ENCODE measurements around the gene CAPN5. TPM values are rescaled to one million over a fixed set of nuclear protein-coding genes. Genes with fewer than 3 reads are reported as not detected.

CAPN5 gene
- total RNA-seq, 1 donor from 2014 or later: 7.8 TPM

DNA sequence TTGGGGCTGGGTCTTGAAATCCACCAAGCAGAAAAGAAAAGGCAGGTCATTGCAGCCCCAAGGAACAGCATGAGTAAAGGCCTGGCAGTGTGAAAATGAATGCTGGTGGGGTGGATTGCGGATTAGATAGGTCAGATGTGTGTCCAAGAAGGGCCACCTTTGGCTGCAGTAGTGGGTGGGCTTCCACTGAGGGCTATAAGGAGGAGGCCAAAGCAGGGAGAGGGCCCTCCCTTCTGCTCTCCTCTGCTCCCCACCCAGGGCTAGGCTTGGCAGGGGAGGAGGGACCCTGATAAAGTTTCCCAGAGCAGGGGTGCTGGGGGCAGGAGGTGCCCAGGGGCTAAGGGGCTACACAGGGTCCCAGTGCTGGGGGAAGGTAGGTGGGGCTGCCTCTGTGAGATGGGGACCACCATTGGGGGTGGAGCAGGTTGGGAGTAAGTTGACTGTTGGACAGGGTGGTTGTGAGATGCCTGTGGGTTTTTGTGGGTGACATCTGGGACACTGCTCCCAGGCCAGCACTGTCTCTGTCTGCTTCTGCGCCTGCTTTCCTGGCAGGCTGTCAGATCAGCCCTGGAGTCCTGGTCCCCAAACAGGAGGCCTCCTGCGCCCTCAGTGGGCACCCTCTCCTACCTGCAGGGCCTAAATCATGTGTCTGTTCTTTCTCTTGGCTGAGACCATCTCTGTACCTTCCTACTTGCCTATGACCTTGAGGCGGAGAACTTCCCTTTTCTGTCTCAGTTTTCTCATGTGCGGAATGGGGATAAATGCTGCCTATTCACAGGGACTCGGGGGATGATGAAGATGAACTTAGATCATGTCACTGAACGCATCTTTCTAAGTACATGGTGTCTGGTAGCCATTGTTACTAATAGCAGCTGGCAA lies 1.9 kb downstream of the CAPN5 start:
- Histone ChIP-seq H3K36me3 (ENCODE audit: control insufficient read depth, insufficient read depth, low read length) (no peaks in the 10 kb centered on the region), H3K27me3 (ENCODE audit: control insufficient read depth, insufficient read depth, low read length) (no peaks in the 10 kb centered on the region), H3K4me3 (ENCODE audit: low read depth, low read length) (no peak overlapping the region)
- DNase-seq (ENCODE audit: low read depth): no peak
- TF ChIP-seq, protein P1, sequence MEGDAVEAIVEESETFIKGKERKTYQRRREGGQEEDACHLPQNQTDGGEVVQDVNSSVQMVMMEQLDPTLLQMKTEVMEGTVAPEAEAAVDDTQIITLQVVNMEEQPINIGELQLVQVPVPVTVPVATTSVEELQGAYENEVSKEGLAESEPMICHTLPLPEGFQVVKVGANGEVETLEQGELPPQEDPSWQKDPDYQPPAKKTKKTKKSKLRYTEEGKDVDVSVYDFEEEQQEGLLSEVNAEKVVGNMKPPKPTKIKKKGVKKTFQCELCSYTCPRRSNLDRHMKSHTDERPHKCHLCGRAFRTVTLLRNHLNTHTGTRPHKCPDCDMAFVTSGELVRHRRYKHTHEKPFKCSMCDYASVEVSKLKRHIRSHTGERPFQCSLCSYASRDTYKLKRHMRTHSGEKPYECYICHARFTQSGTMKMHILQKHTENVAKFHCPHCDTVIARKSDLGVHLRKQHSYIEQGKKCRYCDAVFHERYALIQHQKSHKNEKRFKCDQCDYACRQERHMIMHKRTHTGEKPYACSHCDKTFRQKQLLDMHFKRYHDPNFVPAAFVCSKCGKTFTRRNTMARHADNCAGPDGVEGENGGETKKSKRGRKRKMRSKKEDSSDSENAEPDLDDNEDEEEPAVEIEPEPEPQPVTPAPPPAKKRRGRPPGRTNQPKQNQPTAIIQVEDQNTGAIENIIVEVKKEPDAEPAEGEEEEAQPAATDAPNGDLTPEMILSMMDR (IDR thresholded peaks at IDR 0.05; ENCODE audit: insufficient read depth, low read length, poor library complexity, severe bottlenecking): no peak

DNA sequence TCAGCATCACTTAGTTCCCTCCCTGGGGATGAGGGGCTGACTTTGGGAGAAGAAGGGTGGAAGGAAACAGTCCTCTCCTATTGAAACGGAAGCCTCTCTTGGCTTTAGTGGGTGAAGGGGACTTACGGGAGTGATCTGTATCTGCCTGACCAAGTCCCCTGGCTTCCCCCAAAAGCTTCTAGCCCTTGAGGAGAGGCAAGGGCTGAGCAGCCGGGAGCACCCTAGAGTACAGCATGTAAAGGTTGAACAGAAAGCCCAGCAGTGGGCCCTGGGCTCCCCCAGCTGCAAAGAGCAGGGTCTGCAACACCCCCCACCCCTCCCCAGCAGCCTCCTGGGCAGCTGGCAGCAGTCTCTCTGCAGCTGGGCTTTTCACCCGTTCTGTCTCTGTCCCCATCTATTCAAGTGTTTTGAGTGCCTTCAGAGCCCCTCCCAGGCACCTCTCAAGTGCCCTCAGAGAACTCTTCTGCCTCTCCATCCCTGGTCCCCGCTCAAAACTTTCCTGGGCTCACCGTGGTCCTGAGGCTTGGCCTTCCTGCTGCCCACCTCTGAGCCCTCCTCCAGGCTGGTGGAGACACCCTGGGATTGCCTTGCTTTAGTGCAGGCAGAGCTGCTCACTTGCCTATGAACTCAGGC lies 2.7 kb downstream of the CAPN5 start:
- H3K36me3 ChIP-seq (ENCODE audit: control insufficient read depth, insufficient read depth, low read length): no peaks in the 10 kb centered on the region
- no peak for DNase-seq (ENCODE audit: low read depth)
- no peaks in the 10 kb centered on the region for H3K27me3 ChIP-seq (ENCODE audit: control insufficient read depth, insufficient read depth, low read length)
- H3K4me3 ChIP-seq (ENCODE audit: low read depth, low read length): no peak overlapping the region
- TF ChIP-seq, protein P1 (IDR thresholded peaks at IDR 0.05; ENCODE audit: insufficient read depth, low read length, poor library complexity, severe bottlenecking): no peak

DNA sequence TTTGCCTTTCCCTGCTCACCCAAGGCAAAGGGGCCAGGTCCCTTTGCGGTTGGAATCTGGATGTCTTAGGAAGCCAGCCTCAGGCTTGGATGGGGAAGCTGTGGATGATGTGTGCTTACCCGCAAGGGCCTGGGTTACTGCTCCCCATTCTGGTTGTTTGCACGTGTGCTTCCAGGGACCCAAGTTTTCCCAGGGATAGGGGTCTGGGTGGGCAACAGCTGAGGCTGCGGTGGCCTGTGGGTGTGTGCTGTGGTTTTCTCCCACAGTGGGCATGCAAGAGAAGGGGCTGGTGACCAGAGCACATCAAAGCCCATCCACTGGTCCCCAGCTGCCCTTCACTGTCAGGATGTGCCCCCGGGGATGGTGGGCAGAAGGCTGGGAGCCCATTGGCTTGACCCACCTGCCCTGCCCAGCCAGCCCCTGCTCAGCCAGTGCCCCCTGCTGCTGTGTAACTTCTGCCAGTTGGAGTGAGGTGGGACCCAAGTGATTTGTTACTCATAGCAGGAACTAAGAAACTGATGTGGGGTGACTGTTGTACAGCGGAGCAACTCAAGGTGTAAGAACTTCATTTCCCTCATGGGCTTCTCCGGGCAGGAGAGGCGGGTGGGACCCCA lies 3.3 kb downstream of the CAPN5 start:
- TF ChIP-seq, protein P1 (IDR thresholded peaks at IDR 0.05; ENCODE audit: insufficient read depth, low read length, poor library complexity, severe bottlenecking): no peak
- Histone ChIP-seq H3K36me3 (ENCODE audit: control insufficient read depth, insufficient read depth, low read length) (no peaks in the 10 kb centered on the region), H3K4me3 (ENCODE audit: low read depth, low read length) (no peak overlapping the region), H3K27me3 (ENCODE audit: control insufficient read depth, insufficient read depth, low read length) (no peaks in the 10 kb centered on the region)
- no peak for DNase-seq (ENCODE audit: low read depth)

DNA sequence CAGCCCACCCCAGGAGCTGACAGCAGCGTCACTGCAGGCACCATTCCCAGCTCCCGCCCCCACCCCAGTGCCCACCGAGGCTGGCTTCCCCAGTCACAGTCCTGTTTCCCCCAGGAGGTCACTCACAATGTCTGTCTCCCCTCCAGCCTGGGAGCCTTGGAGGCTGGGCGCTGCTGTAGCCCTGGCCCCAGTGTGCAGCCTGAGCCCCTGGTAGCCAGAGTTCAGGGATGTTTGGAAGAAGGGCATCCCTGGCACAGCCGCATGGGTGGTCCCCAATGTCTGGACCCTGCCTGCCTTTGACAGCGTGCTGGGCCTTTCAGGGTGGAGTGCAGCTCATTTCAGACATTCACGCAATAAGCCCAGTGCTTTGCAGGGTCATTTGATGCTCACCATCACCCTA lies 4.3 kb downstream of the CAPN5 start:
- DNase-seq (ENCODE audit: low read depth): no peak
- H3K36me3 ChIP-seq (ENCODE audit: control insufficient read depth, insufficient read depth, low read length): no peaks in the 10 kb centered on the region
- H3K27me3 ChIP-seq (ENCODE audit: control insufficient read depth, insufficient read depth, low read length): no peaks in the 10 kb centered on the region
- TF ChIP-seq, protein P1 (IDR thresholded peaks at IDR 0.05; ENCODE audit: insufficient read depth, low read length, poor library complexity, severe bottlenecking): no peak
- H3K4me3 ChIP-seq (ENCODE audit: low read depth, low read length): no peak overlapping the region

DNA sequence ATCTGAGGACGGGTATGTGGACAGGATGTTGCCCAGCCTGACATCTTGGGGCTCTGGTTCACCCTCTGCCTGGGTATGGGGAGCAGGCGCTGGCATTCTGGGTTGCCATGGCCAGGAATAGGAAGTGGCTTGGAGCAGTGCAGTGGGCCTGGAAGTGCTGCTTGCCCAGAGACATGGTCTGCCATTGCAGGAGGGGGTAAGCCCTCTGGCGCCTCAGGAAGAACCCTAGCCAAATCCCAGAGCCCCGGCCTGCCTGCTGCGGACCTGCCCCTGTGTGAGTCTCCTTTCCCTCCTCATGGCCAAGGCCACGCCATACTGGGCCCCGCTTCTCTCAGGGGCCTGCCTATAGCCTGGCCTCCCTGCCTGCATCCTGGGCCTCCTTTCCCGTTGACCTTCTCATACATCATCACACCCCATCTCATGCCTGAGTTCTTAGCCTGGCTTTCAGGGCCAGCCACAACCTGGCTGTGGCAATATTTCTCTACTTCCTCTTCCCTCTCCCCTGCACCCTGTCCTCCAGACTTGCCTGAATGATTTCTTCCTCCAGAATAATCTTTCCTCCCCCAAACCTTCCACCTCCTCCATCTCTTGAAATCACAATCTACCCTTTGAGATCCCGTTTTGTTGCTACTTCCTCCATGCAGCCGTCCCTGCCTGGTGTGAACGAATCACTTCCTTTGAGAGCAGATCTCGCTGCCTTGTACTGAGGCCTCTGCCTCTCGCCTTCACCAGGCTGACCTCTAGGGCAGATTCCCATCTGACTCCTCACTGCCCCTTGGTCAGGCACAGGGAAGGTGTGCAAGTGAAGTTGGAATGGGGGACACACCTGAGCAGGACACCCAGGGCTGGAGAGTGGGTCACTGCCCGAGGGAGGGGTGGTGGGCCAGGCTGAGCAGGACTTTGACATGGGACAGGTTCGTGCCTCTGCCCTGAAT lies 5.2 kb downstream of the CAPN5 start:
- no peaks in the 10 kb centered on the region for H3K36me3 ChIP-seq (ENCODE audit: control insufficient read depth, insufficient read depth, low read length)
- TF ChIP-seq, protein P1 (IDR thresholded peaks at IDR 0.05; ENCODE audit: insufficient read depth, low read length, poor library complexity, severe bottlenecking): no peak
- no peak for DNase-seq (ENCODE audit: low read depth)
- H3K4me3 ChIP-seq (ENCODE audit: low read depth, low read length): no peak overlapping the region
- H3K27me3 ChIP-seq (ENCODE audit: control insufficient read depth, insufficient read depth, low read length): no peaks in the 10 kb centered on the region
